ENCODE measurements around the gene L3MBTL1. TPM values are rescaled to one million over a fixed set of nuclear protein-coding genes. Genes with fewer than 3 reads are reported as not detected.

L3MBTL1 gene
- total RNA-seq, 1 donor from 2014 or later: 13.8 TPM

- no peaks in the 10 kb centered on the region for H3K27me3 Mint-ChIP-seq (ENCODE audit: low read depth)
- H3K4me1 Mint-ChIP-seq (ENCODE audit: low read depth): no peaks in the 10 kb centered on the region
- H3K9me3 Mint-ChIP-seq: no peaks in the 10 kb centered on the region
- no peak overlapping the region for H3K4me3 Mint-ChIP-seq (ENCODE audit: low read depth)
- H3K36me3 Mint-ChIP-seq (ENCODE audit: low read depth): no peaks in the 10 kb centered on the region
- DNase-seq (ENCODE audit: low spot score): no peak
- H3K27ac Mint-ChIP-seq: no peak overlapping the region
- intact Hi-C loops (cut with micrococcal nuclease): no loop called here
Observed at GRCh38 chr20:43532416-43533055, 25.0 kb downstream of the L3MBTL1 start.

- H3K4me1 Mint-ChIP-seq (ENCODE audit: low read depth): peaks cover 2% of the 10 kb centered on the region
- intact Hi-C loops (cut with micrococcal nuclease): no loop called here
- H3K36me3 Mint-ChIP-seq (ENCODE audit: low read depth): no peaks in the 10 kb centered on the region
- DNase-seq (ENCODE audit: low spot score): no peak
- H3K27ac Mint-ChIP-seq: no peak overlapping the region
- H3K27me3 Mint-ChIP-seq (ENCODE audit: low read depth): no peaks in the 10 kb centered on the region
- H3K9me3 Mint-ChIP-seq: no peaks in the 10 kb centered on the region
- no peak overlapping the region for H3K4me3 Mint-ChIP-seq (ENCODE audit: low read depth)
Observed at GRCh38 chr20:43533060-43533459, 25.6 kb downstream of the L3MBTL1 start.

- no peak for DNase-seq (ENCODE audit: low spot score)
- Mint-ChIP-seq H3K9me3 (no peaks in the 10 kb centered on the region), H3K4me3 (ENCODE audit: low read depth) (no peak overlapping the region), H3K27ac (no peak overlapping the region), H3K36me3 (ENCODE audit: low read depth) (no peaks in the 10 kb centered on the region), H3K27me3 (ENCODE audit: low read depth) (no peaks in the 10 kb centered on the region), H3K4me1 (ENCODE audit: low read depth) (peaks cover 2% of the 10 kb centered on the region)
- intact Hi-C loops (cut with micrococcal nuclease): no loop called here
Observed at GRCh38 chr20:43534016-43534415, 26.5 kb downstream of the L3MBTL1 start.

- intact Hi-C loops (cut with micrococcal nuclease): loop anchor here (5.0 kb wide), 1 partner anchor 557 kb away; no protein-coding TSS in a partner anchor
- H3K4me1 Mint-ChIP-seq (ENCODE audit: low read depth): peaks cover 2% of the 10 kb centered on the region
Observed at GRCh38 chr20:43534791-43535350, 27.4 kb downstream of the L3MBTL1 start.

GRCh38 chr20:43535370-43536004 lies 28.0 kb downstream of the L3MBTL1 start:
- Mint-ChIP-seq H3K27ac (no peak overlapping the region), H3K4me1 (ENCODE audit: low read depth) (peaks cover 2% of the 10 kb centered on the region), H3K4me3 (ENCODE audit: low read depth) (no peak overlapping the region)

More at GRCh38 chr20:43534791-43535350, 27.4 kb downstream of the L3MBTL1 start:
- H3K27ac Mint-ChIP-seq: no peak overlapping the region
- no peaks in the 10 kb centered on the region for H3K9me3 Mint-ChIP-seq
- no peaks in the 10 kb centered on the region for H3K36me3 Mint-ChIP-seq (ENCODE audit: low read depth)
- no peak for DNase-seq (ENCODE audit: low spot score)
- no peak overlapping the region for H3K4me3 Mint-ChIP-seq (ENCODE audit: low read depth)
- H3K27me3 Mint-ChIP-seq (ENCODE audit: low read depth): no peaks in the 10 kb centered on the region

GRCh38 chr20:43536041-43536816 lies 28.7 kb downstream of the L3MBTL1 start:
- Mint-ChIP-seq H3K4me1 (ENCODE audit: low read depth) (peaks cover 2% of the 10 kb centered on the region), H3K4me3 (ENCODE audit: low read depth) (no peak overlapping the region), H3K9me3 (no peaks in the 10 kb centered on the region), H3K27ac (no peak overlapping the region), H3K36me3 (ENCODE audit: low read depth) (no peaks in the 10 kb centered on the region), H3K27me3 (ENCODE audit: low read depth) (no peaks in the 10 kb centered on the region)
- intact Hi-C loops (cut with micrococcal nuclease): loop anchor here (1.0 to 5.0 kb wide), 2 partner anchors 26 to 556 kb away; no protein-coding TSS in a partner anchor
- DNase-seq (ENCODE audit: low spot score): no peak

More at GRCh38 chr20:43535370-43536004, 28.0 kb downstream of the L3MBTL1 start:
- Mint-ChIP-seq H3K36me3 (ENCODE audit: low read depth) (no peaks in the 10 kb centered on the region), H3K27me3 (ENCODE audit: low read depth) (no peaks in the 10 kb centered on the region), H3K9me3 (no peaks in the 10 kb centered on the region)
- no peak for DNase-seq (ENCODE audit: low spot score)
- intact Hi-C loops (cut with micrococcal nuclease): loop anchor here (1.0 to 5.0 kb wide), 2 partner anchors 27 to 557 kb away; no protein-coding TSS in a partner anchor

GRCh38 chr20:43536817-43537440 lies 29.4 kb downstream of the L3MBTL1 start:
- Mint-ChIP-seq H3K36me3 (ENCODE audit: low read depth) (no peaks in the 10 kb centered on the region), H3K27ac (no peak overlapping the region), H3K27me3 (ENCODE audit: low read depth) (no peaks in the 10 kb centered on the region), H3K4me3 (ENCODE audit: low read depth) (no peak overlapping the region), H3K4me1 (ENCODE audit: low read depth) (peaks cover 2% of the 10 kb centered on the region), H3K9me3 (no peaks in the 10 kb centered on the region)
- intact Hi-C loops (cut with micrococcal nuclease): loop anchor here (1.0 to 5.0 kb wide), 2 partner anchors 25 to 555 kb away; no protein-coding TSS in a partner anchor
- DNase-seq (ENCODE audit: low spot score): no peak

GRCh38 chr20:43537921-43538877 lies 30.7 kb downstream of the L3MBTL1 start:
- peak; percentile 14 for DNase-seq (ENCODE audit: low spot score)
- peaks cover 2% of the 10 kb centered on the region for H3K4me1 Mint-ChIP-seq (ENCODE audit: low read depth)
- H3K27me3 Mint-ChIP-seq (ENCODE audit: low read depth): no peaks in the 10 kb centered on the region
- no peaks in the 10 kb centered on the region for H3K36me3 Mint-ChIP-seq (ENCODE audit: low read depth)
- H3K27ac Mint-ChIP-seq: no peak overlapping the region
- intact Hi-C loops (cut with micrococcal nuclease): loop anchor here (1.0 to 5.0 kb wide), 2 partner anchors 154 to 554 kb away; no protein-coding TSS in a partner anchor
- no peak overlapping the region for H3K4me3 Mint-ChIP-seq (ENCODE audit: low read depth)
- no peaks in the 10 kb centered on the region for H3K9me3 Mint-ChIP-seq

- Mint-ChIP-seq H3K27me3 (ENCODE audit: low read depth) (no peaks in the 10 kb centered on the region), H3K36me3 (ENCODE audit: low read depth) (no peaks in the 10 kb centered on the region)
- DNase-seq (ENCODE audit: low spot score): no peak
Observed at GRCh38 chr20:43538878-43539700, 31.6 kb downstream of the L3MBTL1 start.

GRCh38 chr20:43539975-43540672 lies 32.6 kb downstream of the L3MBTL1 start:
- H3K27ac Mint-ChIP-seq: no peak overlapping the region
- H3K36me3 Mint-ChIP-seq (ENCODE audit: low read depth): no peaks in the 10 kb centered on the region
- no peak overlapping the region for H3K4me3 Mint-ChIP-seq (ENCODE audit: low read depth)
- intact Hi-C loops (cut with micrococcal nuclease): loop anchor here (5.0 kb wide), 1 partner anchor 552 kb away; no protein-coding TSS in a partner anchor
- DNase-seq (ENCODE audit: low spot score): no peak
- no peaks in the 10 kb centered on the region for H3K27me3 Mint-ChIP-seq (ENCODE audit: low read depth)
- H3K9me3 Mint-ChIP-seq: no peaks in the 10 kb centered on the region
- H3K4me1 Mint-ChIP-seq (ENCODE audit: low read depth): peaks cover 2% of the 10 kb centered on the region

More at GRCh38 chr20:43538878-43539700, 31.6 kb downstream of the L3MBTL1 start:
- no peak overlapping the region for H3K4me3 Mint-ChIP-seq (ENCODE audit: low read depth)
- H3K4me1 Mint-ChIP-seq (ENCODE audit: low read depth): peaks cover 2% of the 10 kb centered on the region
- intact Hi-C loops (cut with micrococcal nuclease): loop anchor here (1.0 to 5.0 kb wide), 2 partner anchors 153 to 553 kb away; no protein-coding TSS in a partner anchor
- no peak overlapping the region for H3K27ac Mint-ChIP-seq
- H3K9me3 Mint-ChIP-seq: no peaks in the 10 kb centered on the region

All from activated T-helper 2 cell treated with anti-CD3 and anti-CD28 coated beads, Interferon-gamma antibody, Interleukin-2, Interleukin-4, amounts not matched to agents 10 μg/mL and 5 μg/mL and 100 μg/mL, durations not matched to agents 14 hours and 24 hours and 36 hours (primary cell).